OCI-LY1 (cell line): ENCODE measurements around the gene CYB5D1.

Experiments
- H2AFZ ChIP-seq: fragments of 200-600 bp; sonication (generic), shearing (Covaris generic); 2 replicates; pipeline ENCODE4 v1.6.0; 2014; ENCODE audit warnings: antibody characterized with exemption, mild to moderate bottlenecking, low read length
- H3F3A ChIP-seq: fragments of 200-600 bp; sonication (generic), shearing (Covaris generic); 2 replicates; pipeline ENCODE4 v1.6.0; 2014; ENCODE audit warnings: mild to moderate bottlenecking, antibody characterized with exemption, low read length, moderate library complexity; ENCODE audit not compliant: insufficient read depth
- H3K27ac ChIP-seq: fragments of 200-600 bp; sonication (generic); 2 replicates; pipeline ENCODE4 v1.5.1; 2014; ENCODE audit warnings: low read length, mixed run types, mild to moderate bottlenecking, low read depth; ENCODE audit not compliant: poor library complexity, severe bottlenecking
- H3K27me3 ChIP-seq: fragments of 200-600 bp; sonication (generic); 2 replicates; pipeline ENCODE4 v1.6.0; 2014; ENCODE audit warnings: antibody characterized with exemption, mild to moderate bottlenecking, low read length, moderate library complexity; ENCODE audit not compliant: insufficient read depth
- H3K36me3 ChIP-seq: fragments of 200-600 bp; sonication (generic); 2 replicates; pipeline ENCODE4 v1.6.1; 2014; ENCODE audit warnings: mild to moderate bottlenecking, antibody characterized with exemption, low read length, moderate library complexity, mixed read lengths; ENCODE audit not compliant: insufficient read depth
- H3K4me1 ChIP-seq: fragments of 200-600 bp; sonication (generic); 2 replicates; pipeline ENCODE4 v1.5.1; 2014; ENCODE audit warnings: mild to moderate bottlenecking, low read length, moderate library complexity; ENCODE audit not compliant: insufficient read depth, severe bottlenecking
- H3K4me2 ChIP-seq: fragments of 200-600 bp; sonication (generic), shearing (Covaris generic); 2 replicates; pipeline ENCODE4 v1.6.1; 2014; ENCODE audit warnings: low read length
- H3K4me3 ChIP-seq: fragments of 200-600 bp; sonication (generic); 2 replicates; pipeline ENCODE4 v1.5.1; 2014; ENCODE audit warnings: low read length, low read depth, mild to moderate bottlenecking, mixed read lengths; ENCODE audit not compliant: poor library complexity, severe bottlenecking
- H3K79me2 ChIP-seq: fragments of 200-600 bp; shearing (Covaris generic); 2 replicates; pipeline ENCODE4 v1.6.1; 2016; ENCODE audit warnings: mixed run types, low read length, mixed read lengths; ENCODE audit not compliant: insufficient read depth
- H3K9ac ChIP-seq: fragments of 200-600 bp; sonication (generic), shearing (Covaris generic); 2 replicates; pipeline ENCODE4 v1.6.1; 2014; ENCODE audit warnings: mild to moderate bottlenecking, low read length, mixed read lengths
- H3K9me2 ChIP-seq: fragments of 200-600 bp; sonication (generic), shearing (Covaris generic); 2 replicates; pipeline ENCODE4 v1.6.1; 2014; ENCODE audit warnings: low read depth, mild to moderate bottlenecking, low read length, mixed read lengths
- H3K9me3 ChIP-seq: fragments of 200-600 bp; shearing (Covaris generic); 2 replicates; pipeline ENCODE4 v1.6.1; 2014; ENCODE audit warnings: low read length, mixed read lengths
- H4K20me1 ChIP-seq: fragments of 200-600 bp; sonication (generic), shearing (Covaris generic); 2 replicates; pipeline ENCODE4 v1.6.0; 2016; ENCODE audit warnings: mild to moderate bottlenecking, low read length; ENCODE audit not compliant: insufficient read depth
- CTCF ChIP-seq: fragments of 200-600 bp; sonication (generic), shearing (Covaris generic); IDR thresholded peaks from 2 replicates; pipeline ENCODE4 v1.5.1; 2017; ENCODE audit warnings: mild to moderate bottlenecking, antibody characterized with exemption, low read length, moderate library complexity, mixed read lengths
- EZH2 ChIP-seq: fragments of 200-600 bp; sonication (generic), shearing (Covaris generic); IDR thresholded peaks from 2 replicates; pipeline ENCODE4 v1.8.0; 2017; ENCODE audit warnings: borderline replicate concordance, mixed run types, mild to moderate bottlenecking, antibody characterized with exemption, low read length, moderate library complexity, mixed read lengths

Gene CYB5D1

GRCh38 chr17:7824021-7824924, 33.5 kb upstream of the CYB5D1 start:
- Histone ChIP-seq H3K4me1 (no peaks in the 10 kb centered on the region), H2AFZ (no peak overlapping the region), H4K20me1 (no peaks in the 10 kb centered on the region), H3K9ac (no peak overlapping the region), H3K4me3 (no peak overlapping the region), H3K9me3 (no peaks in the 10 kb centered on the region), H3K36me3 (no peaks in the 10 kb centered on the region), H3K9me2 (no peaks in the 10 kb centered on the region), H3F3A (no peaks in the 10 kb centered on the region), H3K4me2 (no peak overlapping the region), H3K27ac (no peak overlapping the region), H3K27me3 (no peaks in the 10 kb centered on the region; the same call in 1 of the 2 replicates), H3K79me2 (no peaks in the 10 kb centered on the region)
- TF ChIP-seq CTCF = no peak
- no peak for TF ChIP-seq EZH2

- H3K27ac ChIP-seq = no peak overlapping the region
- no peak overlapping the region for H3K4me3 ChIP-seq
- no peaks in the 10 kb centered on the region for H3K9me2 ChIP-seq
- H4K20me1 ChIP-seq = no peaks in the 10 kb centered on the region
- no peaks in the 10 kb centered on the region for H3K27me3 ChIP-seq
- no peaks in the 10 kb centered on the region for H3F3A ChIP-seq
- no peaks in the 10 kb centered on the region for H3K4me1 ChIP-seq
- no peak for TF ChIP-seq EZH2
- TF ChIP-seq CTCF = no peak
- H2AFZ ChIP-seq = no peak overlapping the region
- no peaks in the 10 kb centered on the region for H3K79me2 ChIP-seq
- H3K4me2 ChIP-seq = no peak overlapping the region
- no peaks in the 10 kb centered on the region for H3K36me3 ChIP-seq
- H3K9me3 ChIP-seq = no peaks in the 10 kb centered on the region
- no peak overlapping the region for H3K9ac ChIP-seq
Observed at GRCh38 chr17:7825206-7825990, 32.4 kb upstream of the CYB5D1 start.

GRCh38 chr17:7830616-7831015, 27.2 kb upstream of the CYB5D1 start:
- no peak overlapping the region for H2AFZ ChIP-seq
- no peaks in the 10 kb centered on the region for H3F3A ChIP-seq
- H3K27me3 ChIP-seq = no peaks in the 10 kb centered on the region
- H3K4me3 ChIP-seq = no peak overlapping the region
- no peaks in the 10 kb centered on the region for H4K20me1 ChIP-seq
- H3K9me3 ChIP-seq = no peaks in the 10 kb centered on the region
- no peak for TF ChIP-seq CTCF
- no peaks in the 10 kb centered on the region for H3K9me2 ChIP-seq
- H3K36me3 ChIP-seq = no peaks in the 10 kb centered on the region
- H3K4me1 ChIP-seq = peaks cover 12% of the 10 kb centered on the region
- no peaks in the 10 kb centered on the region for H3K79me2 ChIP-seq
- H3K9ac ChIP-seq = no peak overlapping the region
- no peak overlapping the region for H3K4me2 ChIP-seq
- H3K27ac ChIP-seq = no peak overlapping the region
